CD4-positive, alpha-beta T cell treated with Interleukin-4 for 4 hours (primary cell): ENCODE results near the gene GAS2L2.
"Not testable (repeated sequence)": the region's sequence is repeated elsewhere in the genome, so short reads cannot be mapped to it uniquely, and the experiment has no call there.

Experiments used
- DNase-seq: peaks from one replicate; pipeline ENCODE4 v3.0.0-alpha.2; 2020

GAS2L2 gene

DNA sequence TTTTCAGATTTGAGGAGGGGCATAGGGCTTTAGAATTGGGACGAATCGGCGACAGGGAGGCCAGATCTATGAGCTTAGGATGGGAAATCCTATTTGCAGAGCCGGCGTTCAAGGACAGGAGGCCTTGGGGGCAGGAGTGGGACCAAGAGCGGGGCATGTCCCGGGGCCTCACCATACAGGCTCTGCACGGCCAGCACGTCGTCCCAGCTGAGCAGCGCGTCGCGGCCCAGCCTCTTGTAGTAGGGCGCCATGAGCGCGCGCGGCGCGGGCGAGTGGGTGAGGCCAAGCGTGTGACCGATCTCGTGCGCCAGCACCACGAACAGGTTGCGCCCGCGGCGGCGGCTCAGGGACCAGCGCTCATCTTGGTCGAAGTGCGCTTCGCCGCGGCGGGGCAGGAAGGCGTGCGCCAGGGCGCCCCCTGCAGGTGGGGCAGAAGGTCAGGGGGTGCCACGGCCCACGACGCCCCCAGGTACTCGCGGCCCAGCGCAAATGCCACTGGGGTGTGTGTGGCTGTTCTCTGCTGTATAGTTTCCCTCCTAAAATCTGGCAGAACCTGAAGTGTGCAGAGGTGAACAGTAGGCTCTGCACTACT lies 17.0 kb upstream of the GAS2L2 start:
- no peak for DNase-seq

DNA sequence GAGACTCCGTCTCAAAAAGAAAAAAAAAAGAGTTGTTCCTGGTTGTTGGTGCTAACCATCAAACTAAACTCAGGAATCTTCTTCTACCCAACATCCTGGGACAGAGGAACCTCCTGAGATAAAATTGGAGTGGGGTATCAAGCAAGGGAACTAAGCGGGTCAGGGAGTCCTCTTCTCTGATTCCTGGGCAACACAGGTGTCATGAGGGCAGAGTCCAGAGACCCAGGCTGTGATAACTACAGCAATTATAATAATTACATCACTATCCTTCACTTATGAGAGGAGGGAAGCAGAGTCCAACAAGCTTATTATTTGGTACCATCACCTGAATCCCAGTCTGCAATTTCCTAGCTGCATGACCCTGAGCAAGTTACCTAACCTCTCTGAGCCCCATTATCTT lies 15.8 kb upstream of the GAS2L2 start:
- no peak for DNase-seq

DNA sequence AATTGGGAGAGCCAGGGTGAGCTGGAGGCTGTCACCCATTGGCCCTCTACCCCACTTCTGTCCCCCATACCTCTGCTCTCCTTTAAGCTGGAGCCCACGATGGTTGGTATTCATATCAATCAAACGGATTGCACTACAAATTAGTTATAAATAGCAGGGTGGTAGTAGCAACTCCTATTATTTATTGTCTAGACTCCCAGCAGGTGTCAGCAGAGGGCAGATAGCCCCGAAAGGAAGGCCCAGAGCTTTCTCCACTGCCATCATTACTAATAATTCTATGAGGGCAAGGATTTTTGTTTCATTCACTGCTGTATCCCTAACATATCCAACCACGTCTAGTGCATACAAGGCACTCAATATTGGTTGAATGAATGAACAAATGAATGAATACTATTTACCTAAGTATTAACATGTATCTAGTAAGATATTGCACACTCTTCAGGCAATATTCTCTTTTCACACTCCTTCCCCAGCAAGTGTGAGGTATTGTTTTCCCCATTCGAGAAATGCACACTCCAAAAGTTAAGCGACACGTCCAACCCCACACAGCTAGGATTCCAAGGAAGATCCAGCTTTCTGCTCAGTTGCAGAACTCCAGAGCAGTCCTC lies 14.0 kb upstream of the GAS2L2 start:
- peak; percentile 29 for DNase-seq

DNA sequence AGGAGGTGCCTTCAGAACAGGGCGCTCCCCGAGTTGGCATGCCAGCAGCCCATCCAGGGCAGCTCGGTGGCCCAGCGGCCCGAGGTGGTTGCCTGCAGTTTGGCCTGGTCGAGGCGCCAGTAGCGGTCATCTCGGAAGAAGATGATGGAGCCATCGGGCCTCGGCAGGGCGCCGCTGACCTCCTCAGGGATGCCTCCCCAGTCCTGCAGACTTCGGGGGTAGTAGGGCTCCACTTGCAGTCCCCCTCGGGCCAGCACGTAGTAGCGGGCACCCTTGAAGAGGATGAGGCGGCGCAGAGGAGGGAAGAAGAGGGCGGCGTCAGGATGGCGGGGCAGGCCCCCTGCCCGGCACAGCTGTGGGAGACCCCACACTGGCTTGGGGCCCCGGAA lies 13.4 kb upstream of the GAS2L2 start:
- no peak for DNase-seq

DNA sequence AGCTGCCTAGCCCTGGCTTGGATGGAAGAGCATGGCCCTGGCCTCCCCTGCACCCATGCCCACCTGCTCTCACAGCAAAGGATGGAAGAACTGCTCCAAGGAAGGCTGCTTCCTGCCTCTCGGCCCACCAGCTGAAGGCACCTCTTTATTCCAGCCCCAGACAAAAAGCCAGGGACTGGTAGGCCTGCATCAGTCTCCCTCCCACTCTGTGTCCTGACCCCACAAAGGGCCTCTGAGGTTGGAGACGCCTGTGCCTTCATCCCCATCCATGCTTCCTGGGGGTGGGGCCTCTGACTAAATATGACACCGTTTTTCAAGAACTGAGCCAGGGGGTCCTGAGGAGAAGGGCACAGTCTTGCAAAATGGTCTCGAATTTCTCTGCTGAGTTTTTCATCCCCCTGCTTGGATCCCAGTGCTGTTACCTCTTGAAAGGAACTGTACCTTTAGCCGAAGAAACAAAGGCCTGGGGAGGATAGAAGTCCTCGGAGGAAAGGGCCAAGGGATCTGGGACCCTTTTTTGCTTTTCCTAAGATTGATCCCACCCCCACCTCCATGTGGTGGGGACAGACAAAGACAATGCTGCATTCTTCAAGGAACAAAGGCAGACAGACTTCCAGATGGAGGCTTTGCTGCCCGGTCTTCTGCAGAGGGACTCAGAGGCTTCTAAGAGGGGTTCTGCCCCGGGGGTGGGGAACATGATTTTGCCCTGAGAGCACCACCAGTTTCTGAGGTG lies 12.9 kb upstream of the GAS2L2 start:
- no peak for DNase-seq

DNA sequence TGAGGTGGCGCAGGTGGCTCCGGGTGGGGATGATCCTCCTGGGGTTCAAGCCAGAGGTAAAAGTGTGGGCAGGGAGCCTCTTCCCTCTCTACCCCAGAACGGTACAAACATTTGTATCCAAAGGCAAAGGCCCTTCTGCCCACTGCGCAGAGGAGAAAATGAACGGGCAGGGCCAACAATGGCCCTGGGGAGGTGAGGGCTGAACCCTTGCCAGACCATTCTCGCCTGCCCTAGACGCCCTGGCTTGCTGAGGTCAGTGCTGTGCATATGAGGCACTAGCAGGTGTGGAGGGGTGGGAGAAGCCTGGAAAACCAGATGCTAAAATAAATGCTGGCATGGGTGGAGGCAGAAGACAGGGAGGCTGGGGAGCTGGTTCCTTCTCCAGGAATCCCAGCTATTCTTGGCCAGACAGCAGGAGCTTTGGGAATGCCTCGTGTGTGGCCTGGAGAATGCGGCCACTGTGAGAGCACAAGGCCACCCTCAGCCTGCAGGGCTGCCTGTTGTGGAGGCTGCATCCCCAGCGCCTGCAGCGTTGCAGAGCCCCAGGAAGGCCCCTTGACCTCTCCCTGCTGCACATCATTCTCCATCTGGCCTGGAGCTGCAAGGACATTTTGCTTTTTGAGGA lies 12.2 kb upstream of the GAS2L2 start:
- no peak for DNase-seq

DNA sequence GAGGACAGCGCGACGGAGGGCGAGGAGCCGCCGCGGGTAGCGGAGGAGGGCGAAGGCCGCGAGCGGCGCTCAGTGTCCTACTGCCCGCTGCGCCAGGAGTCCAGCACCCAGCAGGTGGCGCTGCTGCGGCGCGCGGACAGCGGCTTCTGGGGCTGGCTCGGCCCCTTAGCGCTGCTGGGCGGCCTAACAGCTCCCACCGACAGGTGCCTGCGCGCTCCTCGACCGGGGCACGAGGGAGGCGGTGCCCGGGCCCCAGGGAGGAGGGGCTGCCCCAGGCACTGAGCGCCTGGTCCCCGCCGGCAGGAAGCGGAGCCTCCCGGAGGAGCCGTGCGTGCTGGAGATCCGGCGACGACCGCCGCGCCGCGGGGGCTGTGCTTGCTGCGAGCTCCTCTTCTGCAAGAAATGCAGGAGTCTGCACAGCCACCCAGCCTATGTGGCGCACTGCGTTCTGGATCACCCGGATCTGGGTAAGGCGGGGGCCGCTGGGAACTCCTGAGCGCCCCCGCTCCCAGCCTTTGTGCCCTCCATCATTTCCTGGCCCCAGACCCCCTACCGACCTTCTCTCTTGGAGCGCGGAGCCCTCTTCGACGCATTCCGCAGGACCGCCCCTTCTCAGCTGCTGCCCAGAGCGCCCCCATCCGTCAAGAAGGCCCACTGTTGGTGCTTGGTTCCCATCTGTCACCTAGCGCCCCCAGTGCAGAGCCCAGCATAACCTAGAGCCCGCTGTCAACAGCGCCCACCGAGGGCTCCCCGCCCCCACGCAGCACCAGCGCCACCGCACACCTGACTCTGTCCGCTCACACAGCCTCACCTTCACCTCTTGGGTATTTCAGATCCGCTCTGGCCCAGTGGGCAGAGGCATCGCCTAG lies 11.3 kb upstream of the GAS2L2 start:
- peak; percentile 83 for DNase-seq

DNA sequence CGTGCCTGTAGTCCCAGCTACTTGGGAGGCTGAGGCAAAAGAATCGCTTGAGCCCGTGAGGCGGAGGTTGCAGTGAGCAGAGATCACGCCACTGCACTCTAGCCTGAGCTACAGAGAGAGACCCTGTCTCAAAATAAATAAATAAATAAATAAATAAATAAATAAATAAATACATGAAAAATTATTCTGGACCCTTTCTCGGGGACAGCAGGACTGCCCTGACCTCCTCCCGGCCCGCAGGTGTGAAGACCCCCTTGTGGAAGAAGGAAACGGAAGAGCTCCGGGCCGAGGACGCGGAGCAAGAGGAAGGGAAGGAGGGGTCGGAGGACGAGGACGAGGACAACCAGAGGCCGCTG lies 10.7 kb upstream of the GAS2L2 start:
- no peak for DNase-seq

DNA sequence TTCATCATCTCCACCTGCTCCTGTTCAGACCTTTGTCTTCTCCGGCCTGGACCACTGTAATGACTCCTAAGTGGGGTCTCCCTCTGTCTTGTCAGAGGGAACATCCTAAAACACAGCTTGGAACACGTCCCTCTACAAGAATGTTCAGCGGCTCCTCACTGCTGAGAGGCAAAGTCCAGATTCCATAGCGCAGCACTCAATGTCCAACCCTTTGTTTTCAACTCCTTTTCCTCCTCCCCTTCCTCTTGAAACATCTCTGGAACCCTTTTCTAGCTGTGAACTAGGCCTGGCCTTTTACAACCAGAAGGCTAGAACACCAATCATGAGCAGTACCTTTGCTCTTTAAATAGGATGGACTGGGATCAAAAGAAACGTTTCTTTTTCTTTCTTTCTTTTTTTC lies 8.6 kb upstream of the GAS2L2 start:
- no peak for DNase-seq

DNA sequence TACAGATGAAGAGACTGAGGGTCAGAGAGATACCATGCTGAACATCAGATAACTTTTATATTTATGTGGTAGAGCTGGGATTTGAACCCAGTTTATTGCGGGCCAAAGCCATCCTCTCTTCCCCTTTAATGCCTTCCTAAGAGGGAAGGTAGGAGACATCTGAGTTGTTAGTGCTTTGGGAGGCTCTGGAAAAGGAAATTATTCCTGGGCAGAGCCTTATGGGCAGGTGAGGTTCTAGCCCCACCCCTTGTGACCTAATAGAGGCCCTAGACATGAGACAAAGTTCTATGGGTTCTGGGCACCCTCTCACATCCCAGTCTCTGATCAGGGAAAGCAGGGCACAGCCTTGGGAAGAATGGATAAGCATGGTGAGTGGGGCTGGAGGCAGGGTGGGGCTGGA lies 7.5 kb upstream of the GAS2L2 start, which contains the start of gene C17orf50:
C17orf50 (plus strand) TSS at position 301 of the 400 bp plus-strand sequence; CDS start at position 356, 55 bp downstream.
- DNase-seq = no peak

DNA sequence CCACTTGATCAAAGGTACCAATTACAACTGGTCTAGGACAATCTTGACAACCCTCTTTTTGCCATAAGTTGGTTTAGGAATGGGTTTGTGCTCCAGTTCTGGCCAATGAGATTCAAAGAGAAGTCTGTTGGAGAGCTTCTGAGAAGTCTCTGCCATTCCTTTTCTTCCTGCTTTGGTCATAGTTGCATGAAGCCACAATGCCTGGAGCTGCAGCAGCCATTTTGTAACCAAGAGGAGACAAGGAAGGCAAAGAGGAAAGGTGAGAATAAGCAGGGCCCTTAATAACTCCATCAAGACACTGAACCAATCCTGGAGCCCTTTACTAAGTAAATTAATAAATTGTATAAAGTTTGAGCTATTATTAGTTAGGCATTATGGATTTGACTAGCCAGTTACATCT lies 4.2 kb upstream of the GAS2L2 start:
- no peak for DNase-seq

DNA sequence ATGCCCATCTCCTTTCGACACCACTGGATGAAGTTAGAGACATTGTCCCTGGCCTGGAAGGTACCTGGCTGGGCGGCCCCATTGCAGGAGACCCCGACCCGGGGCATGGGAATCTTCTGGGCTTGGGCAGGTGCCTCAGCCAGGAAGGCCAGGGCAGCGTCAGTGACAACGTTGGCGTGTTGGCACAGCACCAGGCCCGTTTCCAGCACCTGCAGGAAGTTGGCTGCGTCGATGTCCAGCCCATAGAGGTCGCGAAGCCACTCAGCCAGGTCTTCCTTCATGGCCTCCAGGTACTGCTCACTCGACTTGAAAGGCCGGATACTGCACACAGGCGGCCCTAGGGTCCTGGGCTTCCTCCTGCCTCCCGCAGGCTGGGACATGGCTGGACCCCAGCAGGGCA lies 568 bp downstream of the GAS2L2 start:
- DNase-seq = no peak

DNA sequence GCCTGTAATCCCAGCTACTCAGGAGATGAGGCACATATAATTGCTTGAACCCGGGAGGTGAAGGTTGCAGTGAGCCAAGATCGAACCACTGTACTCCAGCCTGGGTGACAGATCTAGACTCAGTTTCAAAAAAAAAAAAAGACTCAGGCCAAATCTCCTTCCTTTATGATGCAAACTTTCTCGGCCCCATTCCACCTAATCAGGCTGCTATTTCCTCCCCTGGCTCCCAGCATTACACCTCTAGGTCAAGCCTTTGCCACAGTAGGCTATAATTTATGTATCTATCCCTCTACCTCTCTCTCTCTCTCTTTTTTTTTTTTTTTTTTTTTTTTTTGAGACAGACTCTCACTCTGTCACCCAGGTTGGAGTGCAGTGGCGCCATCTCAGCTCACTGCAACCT lies 1.5 kb downstream of the GAS2L2 start:
- DNase-seq = not testable (repeated sequence)

DNA sequence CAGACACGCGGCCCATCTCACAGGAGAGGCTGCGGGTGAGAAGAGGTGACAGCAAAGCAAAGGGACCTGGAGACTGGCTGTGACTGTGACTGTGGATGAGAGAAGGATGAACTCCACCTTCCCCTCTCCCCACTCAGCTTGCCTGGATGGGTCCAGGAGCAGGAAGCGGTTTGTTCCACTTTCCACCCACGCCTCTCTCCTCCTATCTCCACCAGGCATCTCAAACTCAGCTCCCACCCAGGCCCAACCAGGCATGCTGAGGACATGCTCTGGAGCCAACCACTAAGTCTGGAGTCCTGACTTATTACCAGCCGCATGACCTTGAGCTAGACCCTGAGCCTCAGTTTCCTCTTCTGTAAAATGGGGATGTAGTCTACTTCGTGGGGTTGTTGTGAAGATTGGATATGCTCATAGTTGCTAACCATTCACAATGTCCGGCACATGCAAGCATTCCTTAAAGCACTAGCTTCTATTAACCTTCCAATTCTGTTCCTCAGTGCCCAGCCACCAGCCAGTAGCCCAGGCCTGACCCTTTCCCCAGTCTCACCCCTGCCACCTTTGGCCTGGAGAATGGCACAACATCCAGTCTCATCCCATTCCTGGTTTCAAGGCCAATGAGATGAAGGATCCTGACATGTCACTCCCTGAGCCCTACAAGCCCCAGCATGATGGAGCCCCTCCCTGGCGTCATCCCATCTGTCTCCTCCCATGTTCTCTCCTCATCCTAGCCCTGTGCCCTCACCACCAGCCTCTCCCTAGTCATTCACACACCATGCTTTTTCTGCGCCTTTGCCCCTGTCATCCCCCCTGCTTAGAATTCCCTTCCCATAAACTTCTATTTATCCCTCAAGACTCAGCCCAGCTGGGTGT lies 2.3 kb downstream of the GAS2L2 start:
- no peak for DNase-seq

DNA sequence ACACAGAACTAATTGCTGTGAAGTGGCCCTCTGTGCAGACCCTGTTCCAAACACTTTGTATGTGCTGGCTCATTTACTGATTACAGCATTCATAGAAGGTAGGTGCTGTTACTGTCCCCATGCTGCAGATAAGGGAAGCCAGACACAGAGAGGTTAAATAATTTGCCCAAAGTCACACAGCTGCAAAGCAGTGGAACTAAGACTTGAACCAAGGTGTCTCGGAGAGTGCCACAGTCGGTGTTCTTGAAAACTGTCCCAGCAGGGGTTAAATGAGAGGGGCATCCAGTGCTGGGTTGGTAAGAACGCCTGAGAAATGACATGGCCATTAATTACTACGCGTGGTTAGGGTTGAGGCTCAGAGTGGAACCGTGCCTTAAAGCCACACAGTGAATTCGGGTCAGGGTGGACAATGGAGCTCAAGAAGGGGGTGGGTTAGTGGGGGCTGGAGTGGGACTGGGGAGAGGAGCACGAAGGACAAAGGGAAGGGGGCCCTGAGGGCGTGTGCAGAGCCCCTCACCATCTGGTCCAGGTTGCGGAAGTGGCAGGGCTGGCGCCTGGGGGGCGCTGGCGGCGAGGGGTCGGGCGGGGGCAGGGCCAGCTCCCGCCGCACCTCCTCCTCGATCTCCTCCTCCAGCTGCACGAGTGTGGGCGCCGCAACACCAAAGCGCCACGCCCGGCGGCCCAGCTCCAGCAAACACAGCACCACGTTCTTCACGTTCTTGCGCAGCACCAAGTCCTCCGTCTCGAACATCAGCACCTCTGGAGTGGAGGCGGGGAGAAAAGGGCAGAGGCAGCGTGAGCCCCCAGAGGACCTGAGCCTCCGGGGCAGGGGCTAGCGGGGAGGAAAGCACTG lies 3.3 kb downstream of the GAS2L2 start:
- DNase-seq = no peak

DNA sequence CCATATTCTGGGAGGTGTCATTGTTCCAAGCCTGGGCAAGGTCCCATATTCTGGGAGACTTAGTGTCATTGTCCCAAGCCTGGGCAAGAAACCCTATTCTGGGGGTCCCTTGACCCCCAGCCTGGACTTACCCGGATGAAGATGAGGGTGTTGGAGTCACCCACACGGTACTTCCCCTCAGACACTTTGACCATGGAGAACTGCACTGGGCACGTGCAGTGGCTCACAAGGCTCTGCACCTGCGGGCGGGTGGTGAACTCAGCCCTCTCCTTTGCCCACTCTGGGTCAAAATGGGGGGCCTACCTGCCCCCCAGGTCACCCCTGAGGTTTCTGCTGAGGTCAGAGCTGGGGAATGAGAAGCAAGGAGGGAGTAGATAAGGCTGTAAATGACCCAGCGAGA lies 4.1 kb downstream of the GAS2L2 start:
- no peak for DNase-seq

DNA sequence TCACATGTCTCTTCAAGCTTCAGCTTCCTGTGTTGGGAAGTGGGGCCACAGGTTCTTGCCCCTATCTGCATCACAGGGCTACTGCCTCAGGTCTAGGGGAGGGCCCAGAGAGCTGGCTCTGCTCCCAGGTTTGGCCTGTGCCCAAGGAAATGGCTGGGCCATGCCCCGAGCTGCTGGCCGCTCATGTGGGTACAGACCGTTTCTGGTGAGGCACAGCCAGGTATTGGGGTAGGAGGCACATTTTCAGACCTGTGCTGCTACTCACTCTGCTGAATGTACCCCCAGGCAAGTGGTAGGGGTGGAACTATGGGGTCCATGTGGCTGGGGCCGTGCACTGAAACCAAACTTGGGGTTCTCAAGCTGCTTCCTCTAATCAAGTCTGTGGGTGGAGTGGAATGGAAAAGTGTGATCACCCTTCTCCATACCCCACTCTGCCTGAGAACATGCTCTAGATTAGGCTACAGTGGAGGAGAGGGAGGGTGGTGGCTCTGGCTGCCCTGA lies 4.6 kb downstream of the GAS2L2 start:
- no peak for DNase-seq

DNA sequence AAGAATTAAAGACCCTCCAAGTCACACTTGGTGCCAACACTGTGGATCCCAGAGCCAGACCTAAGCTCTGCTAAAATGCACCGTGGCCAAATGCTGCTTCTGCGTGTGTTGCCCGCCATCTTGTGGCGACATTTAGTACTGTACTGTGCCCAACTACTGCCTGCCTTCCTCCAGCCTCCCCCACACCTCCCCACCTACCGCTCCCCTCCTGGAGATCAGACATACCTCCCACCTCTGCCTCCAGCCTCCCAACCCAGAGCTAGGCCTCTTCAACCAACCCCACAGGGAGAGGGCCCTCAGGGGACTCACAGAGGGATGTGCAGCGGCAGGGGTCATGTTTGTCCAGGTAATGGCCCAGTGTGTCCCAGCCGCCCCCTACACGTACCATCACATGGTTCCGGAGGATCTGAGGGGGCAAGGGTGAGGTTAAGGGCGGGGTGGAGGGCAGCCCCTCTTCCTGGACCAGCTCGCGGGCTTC lies 5.5 kb downstream of the GAS2L2 start:
- DNase-seq = peak; percentile 72

DNA sequence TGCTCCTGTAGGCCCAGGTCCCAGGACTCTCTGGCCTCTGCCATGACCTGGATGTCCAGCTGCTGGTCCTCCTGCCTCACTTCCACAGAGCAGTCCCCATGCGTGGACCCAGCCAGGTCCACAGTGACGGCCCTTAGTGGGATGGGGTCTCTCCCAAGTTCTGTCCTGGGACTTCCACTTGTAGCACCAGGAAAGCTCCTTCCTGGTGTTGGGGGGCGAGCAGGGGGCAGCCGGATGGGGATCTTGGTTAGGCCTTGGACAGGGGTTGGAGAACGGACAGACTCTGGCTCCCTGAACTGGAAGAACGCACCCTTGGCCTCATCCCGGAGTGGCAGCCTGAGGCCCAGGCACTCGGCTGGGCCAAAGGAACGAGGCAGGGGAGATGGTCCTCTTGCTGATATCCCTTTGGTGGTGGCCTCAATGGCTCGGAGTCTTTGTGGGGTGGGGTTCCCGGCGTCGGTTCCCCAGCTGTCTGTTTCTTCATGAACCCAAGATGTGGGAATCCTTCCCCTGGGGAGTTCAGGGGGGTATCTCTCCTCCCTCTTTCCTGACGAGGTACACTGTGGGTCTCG lies 7.2 kb downstream of the GAS2L2 start:
- DNase-seq = no peak

DNA sequence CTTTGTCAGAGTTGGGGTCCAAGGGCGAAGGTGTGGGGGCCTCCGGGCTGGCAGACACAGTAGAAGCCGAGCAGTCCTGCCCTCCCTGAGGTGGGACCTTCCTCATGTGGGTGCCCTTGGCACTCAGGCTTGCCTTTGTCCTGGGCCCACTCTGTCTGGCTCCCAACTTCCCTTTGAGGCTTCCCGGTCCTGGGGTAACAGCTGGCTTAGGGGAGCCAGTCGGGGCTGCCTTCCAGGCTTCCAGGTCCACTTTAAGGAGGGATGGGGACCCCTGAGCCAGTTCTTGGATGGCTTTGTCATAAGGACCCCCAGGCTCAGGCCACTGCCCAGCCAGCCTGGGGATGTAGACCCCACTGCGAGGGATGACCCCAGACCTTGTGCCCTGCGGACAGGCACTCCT lies 7.8 kb downstream of the GAS2L2 start:
- DNase-seq = no peak
